IPS-NIHi7 (cell line): ENCODE data around the gene MCM10.
"Not testable (repeated sequence)": the region's sequence is repeated elsewhere in the genome, so short reads cannot be mapped to it uniquely, and the experiment has no call there.

Source experiments
- DNase-seq: peaks from one replicate; pipeline ENCODE4 v3.0.0; 2012; ENCODE audit warnings: mixed read lengths; ENCODE audit errors: extremely low spot score

MCM10 gene

DNA sequence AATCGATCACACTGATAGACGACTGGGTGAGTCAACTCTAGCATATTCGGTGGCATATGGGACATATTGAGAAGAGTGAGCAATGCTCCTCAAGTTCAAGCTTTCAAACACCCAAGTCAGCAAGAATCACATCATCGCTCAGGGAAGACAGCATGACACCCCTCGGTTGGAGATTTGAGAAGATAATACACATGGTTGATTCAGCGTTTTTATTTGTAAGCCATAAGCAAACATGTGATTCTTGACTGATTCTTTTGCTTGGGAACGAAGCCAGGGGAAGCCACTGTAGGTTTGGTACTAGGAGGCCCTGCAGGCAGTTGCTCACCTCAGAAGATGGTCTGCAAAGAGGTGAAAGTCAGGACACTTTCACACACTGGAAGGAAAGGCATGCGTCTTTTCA is 60.2 kb downstream of the MCM10 start:
- DNase-seq, result no peak

DNA sequence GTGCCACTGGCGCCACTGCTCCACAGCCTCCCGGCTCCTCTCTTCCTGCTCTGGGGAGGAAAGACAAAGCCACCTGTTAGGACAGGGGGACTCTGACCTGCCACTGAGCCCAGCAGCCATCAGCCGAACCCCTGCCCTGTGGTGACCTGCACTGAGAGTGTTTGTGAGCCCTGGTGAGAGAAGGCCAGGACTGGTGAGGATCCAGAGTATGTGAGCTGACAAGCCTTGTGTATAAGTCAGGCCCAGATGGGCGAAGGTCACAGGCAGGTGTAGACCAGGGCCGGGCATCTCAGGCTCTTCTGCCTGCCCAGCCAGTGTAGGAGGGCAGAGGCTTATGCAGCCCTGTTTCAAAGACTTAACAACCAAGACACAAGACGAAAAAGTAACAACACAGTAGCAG is 60.8 kb downstream of the MCM10 start:
- no peak for DNase-seq

DNA sequence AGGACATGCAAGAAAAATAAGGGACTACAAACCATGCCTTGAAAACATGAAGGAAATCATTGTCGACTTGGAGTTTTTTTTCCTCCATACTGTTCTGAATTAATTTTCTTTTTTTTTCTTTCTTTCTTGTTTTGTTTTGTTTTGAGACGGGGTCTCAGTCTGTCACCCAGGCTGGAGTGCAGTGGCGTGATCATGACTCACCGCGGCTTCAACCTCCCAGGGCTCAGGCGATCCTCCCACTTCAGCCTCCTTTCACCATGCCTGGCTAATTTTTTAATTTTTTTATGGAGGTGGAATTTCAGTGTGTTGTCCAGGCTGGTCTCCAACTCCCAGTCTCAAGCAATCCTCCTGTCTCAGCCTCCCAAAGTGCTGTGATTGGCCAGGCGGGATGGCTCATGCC is 61.2 kb downstream of the MCM10 start:
- DNase-seq, result no peak

DNA sequence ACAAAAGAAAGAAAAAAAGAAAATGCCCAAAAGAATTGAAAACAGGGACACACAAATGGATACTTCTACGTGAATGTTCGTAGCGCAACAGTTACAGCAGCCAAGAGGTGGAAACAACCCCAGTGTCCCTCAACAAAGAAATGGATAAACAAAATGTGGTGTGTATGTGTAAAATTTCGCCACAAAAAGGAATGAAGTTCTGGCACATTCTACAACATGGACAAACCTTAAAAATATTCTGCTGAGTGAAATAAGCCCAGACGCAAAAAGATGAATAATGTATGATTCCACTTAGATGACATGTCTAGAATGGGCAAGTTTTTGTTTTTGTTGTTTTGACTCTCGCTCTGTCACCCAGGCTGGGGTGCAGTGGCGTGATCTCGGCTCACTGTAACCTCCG is 61.9 kb downstream of the MCM10 start:
- no peak for DNase-seq

DNA sequence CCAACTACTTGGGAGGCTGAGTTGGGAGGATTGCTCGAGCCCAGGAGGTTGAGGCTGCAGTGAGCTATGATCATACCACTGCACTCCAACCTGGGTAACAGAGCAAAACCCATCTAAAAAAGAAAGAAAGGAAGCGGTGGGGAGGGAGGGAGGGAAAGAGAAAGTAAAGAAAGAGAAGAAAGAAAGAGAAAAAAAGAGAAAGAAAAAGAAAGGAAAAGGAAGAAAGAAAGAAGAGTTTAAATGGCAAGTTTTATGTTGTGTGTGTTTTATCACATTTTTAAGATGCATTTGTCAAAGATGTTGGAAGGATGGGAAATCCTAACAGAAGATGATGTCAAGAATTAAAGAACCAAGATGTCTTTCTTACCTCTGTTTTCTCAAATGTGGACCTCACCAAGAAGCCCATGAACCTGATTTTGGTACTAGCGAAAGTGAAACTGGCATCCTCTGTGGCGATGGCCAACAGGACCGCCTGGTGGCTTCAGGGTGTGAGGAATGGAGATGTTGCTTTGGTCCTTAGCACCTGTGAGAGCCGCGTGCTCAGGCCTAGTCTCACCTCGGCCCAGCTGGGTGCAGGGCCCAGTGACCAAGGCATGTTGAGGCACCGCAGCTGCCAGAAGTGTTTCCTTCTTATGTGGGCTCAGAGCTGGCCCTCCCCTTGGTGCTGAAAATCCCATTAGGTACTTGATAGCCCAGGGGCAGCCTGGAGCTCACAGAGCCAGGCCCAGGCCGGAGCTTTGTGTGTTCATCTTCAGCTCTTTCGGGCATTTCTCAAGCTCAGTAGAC is 63.0 kb downstream of the MCM10 start:
- DNase-seq, result peak; percentile 66

DNA sequence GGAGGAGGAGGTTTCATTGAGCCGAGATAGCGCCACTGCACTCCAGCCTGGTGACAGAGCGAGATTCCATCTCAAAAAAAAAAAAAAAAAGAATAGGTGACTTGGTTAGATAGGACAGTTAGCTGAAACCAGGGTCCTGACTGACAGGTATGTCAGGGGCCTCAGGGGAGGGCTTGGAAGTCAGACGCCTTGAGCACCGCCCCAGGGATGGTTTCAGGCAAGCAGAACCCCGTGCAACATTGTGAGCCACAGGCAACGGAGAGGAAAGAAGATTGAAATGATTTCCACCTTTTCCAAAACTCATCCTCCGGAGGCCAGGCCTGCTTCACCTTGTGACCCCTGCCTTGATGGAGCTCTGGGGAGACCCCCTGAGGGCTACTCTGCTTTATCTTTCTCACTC is 64.2 kb downstream of the MCM10 start:
- no peak for DNase-seq

DNA sequence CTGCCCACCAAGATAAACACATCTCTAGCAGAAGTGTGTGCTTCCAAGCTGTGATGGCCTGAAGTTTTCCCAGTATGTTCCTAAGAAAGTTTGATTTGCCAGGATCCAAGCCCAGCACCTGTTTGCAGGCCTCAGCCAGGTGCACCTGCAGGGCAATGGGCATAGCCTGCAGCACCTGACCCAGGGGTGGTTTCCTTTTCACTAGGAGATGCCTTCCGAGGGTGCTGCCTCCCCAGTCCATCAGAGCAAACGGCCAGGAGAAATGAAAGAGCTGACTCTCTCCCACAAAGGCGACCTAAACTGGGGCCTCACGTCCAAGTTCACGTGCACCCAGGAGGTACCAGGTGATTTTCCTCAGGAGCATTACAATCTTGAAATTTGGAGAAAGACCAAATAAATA is 65.7 kb downstream of the MCM10 start:
- DNase-seq, result no peak

DNA sequence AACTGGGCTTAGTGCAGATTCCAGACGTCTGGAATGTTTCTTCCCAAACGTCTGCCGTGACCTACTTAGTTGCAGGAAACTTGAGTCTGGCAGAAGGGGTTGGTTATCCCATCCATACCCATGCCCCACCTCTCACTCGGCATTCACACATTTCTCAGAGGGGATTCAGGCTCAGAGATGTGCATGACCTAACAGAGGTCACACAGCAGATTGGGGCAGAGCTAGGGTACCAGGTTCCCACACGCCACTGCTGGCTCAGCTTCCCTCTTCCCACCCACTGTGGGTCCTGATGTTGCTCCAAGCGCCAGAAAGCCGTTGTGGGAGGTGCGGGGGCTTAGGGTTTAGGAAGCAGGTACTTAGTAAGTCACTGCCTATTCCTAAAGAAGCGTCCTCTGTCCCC is 69.8 kb downstream of the MCM10 start:
- DNase-seq, result no peak

DNA sequence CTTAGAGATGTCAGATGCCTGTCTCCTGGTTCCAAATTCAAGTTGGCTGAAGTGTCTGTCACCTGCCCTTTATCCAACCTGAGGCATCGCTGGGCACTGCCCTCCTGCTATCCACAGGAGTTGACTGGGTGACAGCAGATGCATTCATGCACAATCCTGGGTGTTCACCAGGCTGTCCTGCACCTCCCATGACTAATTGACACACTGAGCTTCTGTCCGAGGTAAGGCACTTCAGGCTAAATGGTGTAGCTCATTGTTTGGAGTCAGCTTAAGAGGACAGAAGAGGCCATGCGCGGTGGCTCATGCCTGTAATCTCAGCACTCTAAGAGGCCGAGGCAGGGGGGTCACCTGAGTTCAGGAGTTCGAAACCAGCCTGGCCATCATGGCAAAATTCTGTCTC is 70.5 kb downstream of the MCM10 start:
- DNase-seq, result no peak

DNA sequence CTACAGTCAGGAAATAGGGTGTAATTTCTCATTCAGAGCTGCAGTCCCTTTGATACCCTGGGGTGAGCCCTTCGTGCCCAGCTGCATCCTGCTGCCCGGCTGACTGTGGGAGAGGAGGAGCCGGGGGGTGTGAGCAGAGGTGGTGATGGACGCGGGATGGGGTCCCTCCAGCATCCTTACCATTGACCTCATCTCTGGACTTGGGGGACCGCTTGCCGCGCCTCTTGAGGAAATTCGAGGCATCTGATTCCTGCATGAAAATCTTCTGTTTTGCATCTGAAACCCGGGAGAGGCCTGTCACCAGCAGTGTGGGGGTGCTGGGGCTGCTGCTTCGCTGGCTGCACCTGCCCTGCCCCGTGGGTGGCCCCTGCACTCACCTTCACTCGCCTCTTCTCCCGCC is 72.0 kb downstream of the MCM10 start:
- no peak for DNase-seq

DNA sequence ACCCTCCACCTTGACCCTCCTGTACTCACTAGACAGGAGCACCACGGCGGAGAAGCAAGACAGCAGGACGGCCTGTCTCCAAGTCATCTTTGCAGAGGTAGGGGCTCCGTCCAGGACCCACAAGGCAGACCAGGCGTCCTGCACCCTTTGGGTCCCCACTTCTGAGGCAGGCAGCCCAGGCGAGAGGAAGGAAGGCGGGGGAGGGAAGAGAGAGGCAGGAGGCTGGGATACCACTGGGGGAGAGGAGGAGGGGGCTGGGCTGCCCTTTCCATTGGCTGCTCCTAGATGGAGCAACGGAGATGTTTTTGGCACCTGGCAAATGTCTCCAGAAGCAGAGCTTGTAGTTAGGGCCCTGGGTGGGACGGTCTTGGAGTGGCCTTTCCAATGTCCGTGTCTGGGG is 72.8 kb downstream of the MCM10 start, which contains the start of gene UCMA:
UCMA (minus strand) TSS at position 203 of the 400 bp plus-strand sequence; CDS start at position 87, 116 bp downstream.
- peak; percentile 51 for DNase-seq

DNA sequence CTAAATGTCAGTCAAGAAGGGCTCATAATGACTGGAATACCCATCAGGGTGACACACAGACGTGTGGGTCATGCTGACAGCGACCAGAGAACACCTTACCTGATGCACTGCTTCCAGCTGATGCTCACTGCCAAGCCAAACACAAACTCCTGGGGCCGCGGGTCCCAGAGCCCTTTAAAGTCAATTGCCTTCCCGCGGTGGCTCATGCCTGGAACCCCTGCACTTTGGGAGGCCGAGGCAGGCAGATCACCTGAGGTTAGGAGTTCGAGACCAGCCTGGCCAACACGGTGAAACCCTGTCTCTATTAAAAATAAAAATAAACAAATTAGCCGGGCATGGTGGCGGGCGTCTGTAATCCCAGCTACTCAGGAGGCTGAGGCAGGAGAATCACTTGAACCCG is 73.4 kb downstream of the MCM10 start:
- not testable (repeated sequence) for DNase-seq

DNA sequence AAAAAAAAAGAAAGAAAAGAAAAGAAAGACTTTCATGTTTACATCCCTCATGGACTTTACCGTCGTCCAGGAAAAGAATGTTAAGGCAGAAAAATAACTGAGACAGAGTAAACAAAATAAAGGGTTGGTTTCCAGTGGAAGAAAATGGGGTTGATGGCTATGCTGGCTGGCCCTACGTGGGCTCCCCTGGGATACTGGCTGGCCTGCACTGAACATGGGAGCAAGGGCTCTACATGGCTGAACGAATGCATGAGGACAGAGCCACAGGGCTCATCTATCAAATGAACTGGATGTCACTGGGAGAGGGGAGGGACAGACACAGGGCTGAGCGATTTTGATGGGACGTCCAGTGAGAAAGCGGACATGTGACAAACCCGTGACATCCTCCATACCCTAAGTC is 75.3 kb downstream of the MCM10 start:
- DNase-seq, result no peak

DNA sequence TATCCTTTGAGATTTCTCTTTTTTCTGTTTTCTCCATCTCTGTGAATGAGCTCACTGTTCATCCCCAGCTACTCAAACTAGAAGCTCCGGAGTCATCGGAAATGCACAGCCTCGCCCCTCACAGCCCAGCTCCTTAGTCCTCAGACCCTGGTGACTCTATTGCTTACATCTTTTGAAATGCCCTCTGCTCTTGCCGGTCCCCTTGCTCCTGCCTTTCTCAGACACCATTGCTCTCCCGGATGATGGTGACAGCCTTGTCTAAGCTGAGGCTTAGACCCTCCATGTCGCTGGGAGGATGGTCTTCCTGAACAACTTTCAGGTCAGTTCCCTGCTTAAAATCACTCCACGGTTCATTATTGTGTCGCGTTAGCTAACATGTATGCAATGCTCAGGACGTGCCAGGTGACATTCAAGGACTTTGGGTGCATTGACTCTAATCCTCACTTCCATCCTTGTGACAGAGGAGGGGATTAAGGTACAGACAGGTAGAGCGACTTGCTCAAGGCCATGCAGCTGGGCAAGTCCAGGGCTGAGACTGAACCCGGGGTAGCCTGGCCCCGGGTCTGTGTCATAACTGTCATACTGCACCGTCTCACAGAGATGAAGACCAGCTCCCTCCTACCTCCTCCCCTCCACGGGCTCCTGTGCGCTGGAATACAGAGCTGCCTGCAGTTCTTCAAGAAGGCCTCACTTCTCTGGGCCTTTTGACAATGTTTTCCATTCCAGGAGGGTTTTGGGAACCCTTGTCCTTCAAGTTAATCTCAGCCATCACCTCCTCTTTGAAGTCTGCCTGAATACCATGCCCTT is 77.1 kb downstream of the MCM10 start:
- DNase-seq, result no peak

DNA sequence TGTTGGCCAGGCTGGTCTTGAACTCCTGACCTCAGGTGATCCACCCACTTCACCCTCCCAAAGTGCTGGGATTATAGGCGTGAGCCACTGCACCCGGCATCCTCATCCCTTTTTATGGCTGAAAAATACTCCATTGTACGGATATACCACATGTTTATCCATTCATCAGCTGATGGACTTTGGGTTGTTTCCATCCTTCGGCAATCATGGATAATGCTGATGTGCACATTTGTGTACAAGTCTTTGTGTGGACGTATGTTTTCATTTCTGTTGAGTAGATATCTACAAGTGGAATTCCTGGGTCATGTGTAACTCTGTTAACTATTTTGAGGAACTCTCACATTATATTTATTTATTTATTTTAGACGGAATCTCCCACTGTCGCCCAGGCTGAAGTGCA is 78.6 kb downstream of the MCM10 start:
- DNase-seq, result no peak

DNA sequence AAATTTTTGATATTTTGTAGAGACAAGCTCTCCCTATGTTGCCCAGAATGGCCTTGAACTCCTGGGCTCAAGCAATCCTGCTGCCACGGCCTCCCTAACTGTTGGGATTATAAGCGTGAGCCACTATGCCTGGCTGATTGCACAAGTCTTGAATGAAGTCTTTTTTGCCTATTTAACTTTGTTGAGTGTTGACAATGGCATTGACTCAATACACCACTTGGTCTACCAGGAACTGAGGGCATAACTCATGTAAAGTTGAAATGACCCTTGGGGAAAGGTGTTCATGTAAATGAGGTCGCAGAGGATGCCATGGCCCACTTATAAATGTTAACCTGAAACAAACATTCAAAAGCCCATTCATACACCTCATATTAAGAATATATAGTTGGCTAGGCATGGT is 80.3 kb downstream of the MCM10 start:
- DNase-seq, result no peak

DNA sequence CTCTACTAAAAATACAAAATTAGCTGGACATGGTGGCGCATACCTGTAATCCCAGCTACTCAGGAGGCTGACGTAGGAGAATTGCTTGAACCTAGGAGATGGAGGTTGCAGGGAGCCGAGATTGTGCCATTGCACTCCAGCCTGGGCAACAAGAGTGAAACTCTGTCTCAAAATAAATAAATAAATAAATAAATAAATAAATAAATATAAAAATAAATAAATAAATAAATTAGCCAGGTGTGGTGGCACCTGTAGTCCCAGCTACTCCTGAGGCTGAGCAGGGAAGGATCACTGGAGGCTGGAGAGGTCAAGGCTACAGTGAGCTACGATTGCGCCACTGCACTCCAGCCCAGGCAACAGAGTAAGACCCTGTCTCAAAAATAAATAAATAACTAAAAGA is 80.9 kb downstream of the MCM10 start:
- DNase-seq, result not testable (repeated sequence)

DNA sequence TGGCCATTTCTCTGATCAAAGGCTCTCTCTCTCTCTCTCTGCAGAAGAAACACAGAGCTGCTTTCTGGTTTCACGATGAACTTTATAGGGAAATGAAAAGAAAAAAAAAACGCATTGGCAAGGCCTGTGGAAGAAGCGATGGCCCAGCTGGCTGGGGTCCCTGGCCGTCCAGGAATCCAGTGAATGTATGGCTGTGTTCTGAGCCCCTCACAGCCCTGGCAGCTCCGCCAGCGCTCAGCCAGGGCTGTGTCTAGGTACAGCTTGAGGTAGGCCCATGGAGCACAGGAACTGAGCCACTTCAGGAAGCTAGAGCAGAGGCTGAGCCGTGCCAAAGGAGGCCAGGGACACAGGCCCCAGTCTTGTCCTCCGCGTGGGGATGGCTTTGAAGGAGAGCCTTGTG is 85.9 kb downstream of the MCM10 start:
- no peak for DNase-seq

DNA sequence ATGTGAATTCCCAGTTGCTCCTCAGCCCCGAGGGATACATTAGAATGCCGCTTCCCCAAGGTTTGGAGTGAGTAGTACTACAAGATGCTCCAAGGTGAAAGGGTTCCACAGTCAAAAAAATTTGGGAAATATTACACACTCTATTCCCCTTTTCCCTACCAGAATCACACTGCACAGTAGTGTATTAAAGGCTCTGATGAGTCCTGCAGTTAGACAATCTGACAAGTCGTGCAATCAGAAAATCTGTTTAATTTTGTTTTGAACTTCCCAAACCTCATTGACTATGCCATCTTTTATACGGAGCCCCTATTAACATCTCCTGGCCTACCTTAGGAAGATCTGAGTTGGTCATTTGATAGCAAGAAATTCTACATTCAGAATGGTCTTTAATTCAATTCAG is 86.4 kb downstream of the MCM10 start:
- DNase-seq, result no peak

DNA sequence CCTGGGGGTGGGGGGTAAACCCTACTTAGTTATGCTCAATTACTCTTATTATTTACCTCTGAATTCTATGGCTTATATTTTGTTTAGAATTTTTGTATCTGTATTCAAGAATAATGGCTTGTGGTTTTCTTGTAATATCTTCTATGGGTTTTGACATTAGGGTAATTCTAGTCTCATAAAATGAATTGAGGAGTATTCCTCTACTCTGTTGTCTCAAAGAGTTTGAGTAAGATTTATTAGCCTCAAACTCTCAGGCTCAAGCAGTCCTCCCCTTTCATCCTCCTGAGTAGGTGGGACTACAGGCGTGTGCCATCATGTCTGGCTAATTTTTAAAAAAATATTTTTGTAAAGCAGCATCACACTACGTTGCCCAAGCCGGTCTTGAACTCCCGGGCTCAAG is 92.4 kb downstream of the MCM10 start:
- no peak for DNase-seq

DNA sequence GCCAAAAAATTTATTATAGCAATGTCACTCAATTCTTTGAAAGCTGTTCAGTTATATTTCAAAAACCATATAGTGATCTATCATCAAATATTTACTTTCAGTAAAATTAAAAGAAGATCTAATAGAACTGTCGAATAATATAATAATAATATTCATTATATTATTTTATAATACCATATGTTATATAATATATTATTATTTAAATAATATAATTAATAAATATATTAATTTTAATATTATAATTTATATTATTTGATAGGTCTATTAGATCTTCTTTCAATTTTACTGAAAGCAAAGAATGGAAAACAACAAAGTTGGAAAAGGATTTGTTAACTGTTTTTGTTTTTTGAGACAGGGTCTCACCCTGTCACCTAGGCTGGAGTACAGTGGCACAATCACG is 95.3 kb downstream of the MCM10 start:
- DNase-seq, result no peak

DNA sequence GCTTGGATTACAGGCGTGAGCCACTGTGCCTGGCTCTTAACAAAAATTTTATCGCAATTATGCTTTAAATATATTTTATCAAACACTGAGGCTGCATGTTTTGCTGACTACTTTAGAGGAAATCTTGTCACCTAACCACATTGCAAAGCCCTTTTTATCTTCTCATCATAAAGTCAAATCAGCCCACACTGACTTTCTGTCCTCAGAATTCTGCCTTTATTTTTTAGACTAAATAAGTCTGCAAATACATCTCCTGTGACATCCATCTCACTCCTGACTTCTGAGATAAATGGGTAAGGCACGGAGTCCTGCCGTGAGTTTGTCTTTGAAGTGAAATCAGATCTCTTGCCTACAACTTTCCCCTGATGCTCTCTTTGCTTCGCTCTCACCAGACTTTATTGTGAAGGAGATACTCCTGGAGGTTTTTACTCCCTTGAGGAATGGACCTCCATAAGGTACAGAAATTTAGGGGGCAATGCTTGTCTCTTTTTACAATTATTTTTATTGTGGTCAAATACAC is 96.3 kb downstream of the MCM10 start:
- DNase-seq, result no peak
